Stimulated activated CD4-positive, alpha-beta T cell treated with anti-CD3 and anti-CD28 coated beads, Interleukin-12 subunit alpha, Interleukin-12 subunit beta, amount 100 ng/mL, for 48 hours (primary cell): ENCODE results near the gene MCTP2.

Experiments used
- DNase-seq, 3 donors: peaks; one replicate each; pipeline ENCODE4 v3.0.0-alpha.2; 2020; ENCODE audit warnings: low read depth in 2 of 3, low spot score in 1 of 3

Gene MCTP2

DNA sequence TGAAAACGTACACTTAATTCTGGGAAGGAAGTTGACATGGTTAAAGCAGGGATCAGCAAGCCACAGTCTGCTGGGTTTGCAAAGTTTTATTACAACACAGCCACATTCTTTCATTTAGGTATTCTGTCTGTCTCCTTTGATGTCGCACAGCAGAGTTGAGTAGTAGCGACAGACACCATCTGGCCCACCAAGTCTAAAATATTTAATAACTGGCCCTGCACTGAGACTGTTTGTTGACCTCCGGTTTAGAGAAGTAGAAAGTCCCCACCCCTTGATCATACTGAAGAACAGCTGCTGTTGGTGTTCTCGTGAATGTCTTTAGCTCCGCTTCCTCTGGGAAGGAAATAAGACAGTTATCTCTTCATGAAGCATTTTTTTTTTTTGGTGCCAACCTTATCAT, 66.2 kb downstream of the MCTP2 start:
- DNase-seq, result no peak

GRCh38 chr15:94298364-94298763, 67.0 kb downstream of the MCTP2 start:
- DNase-seq, result no peak

GRCh38 chr15:94300612-94301011, 69.3 kb downstream of the MCTP2 start:
- no peak for DNase-seq

DNA sequence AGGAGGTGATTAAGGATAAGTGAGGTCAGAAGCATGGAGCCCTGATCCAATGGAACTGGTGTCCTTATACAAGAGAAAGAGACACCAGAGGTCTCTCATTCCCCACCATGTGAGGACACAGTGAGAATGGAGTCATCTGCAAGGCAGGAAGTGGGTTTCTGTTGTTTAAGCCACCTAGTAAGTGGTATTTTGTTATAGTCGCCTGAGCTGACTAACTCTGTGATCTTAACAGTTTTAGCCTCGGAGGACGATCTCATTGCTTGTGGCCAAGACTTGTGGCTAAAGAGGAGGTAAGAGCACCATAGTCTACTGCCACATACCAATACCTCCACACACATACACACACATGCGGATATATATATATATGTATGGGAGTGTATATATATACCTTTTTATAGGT, 73.8 kb downstream of the MCTP2 start:
- peak; percentile 11 to 26 (median 18) for DNase-seq

- no peak for DNase-seq
Observed at GRCh38 chr15:94306700-94307650, 75.6 kb downstream of the MCTP2 start.

DNA sequence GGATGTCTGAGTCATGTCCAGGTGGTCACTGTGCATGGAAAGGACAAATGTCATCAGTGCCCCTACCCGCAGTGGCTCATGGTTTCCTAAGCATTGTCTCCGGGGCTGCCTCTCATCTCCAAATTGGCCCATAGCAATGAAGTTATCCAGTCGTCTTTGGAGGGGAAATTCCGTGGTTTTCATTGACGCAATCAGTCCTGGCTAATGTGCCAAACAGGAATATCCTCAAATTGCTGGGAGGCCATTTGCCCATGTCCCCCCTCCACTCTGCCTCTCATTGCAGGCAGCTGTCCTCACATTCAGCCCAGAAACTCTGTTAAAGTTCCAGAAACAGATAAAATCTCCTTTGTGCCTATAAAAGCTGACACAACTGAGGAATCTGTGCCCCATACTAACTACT, 81.6 kb downstream of the MCTP2 start:
- no peak for DNase-seq

GRCh38 chr15:94314639-94315038, 83.3 kb downstream of the MCTP2 start:
- no peak for DNase-seq

GRCh38 chr15:94317211-94317610, 85.8 kb downstream of the MCTP2 start:
- DNase-seq, result no peak

GRCh38 chr15:94322141-94322540, 90.8 kb downstream of the MCTP2 start:
- no peak for DNase-seq

GRCh38 chr15:94323076-94323475, 91.7 kb downstream of the MCTP2 start:
- no peak for DNase-seq

- DNase-seq, result peak; percentile 17 to 47 (median 42)
Observed at GRCh38 chr15:94324117-94324826, 92.9 kb downstream of the MCTP2 start.

- no peak for DNase-seq
Observed at GRCh38 chr15:94324835-94325767, 93.7 kb downstream of the MCTP2 start.

- no peak for DNase-seq
Observed at GRCh38 chr15:94327356-94327936, 96.1 kb downstream of the MCTP2 start.

DNA sequence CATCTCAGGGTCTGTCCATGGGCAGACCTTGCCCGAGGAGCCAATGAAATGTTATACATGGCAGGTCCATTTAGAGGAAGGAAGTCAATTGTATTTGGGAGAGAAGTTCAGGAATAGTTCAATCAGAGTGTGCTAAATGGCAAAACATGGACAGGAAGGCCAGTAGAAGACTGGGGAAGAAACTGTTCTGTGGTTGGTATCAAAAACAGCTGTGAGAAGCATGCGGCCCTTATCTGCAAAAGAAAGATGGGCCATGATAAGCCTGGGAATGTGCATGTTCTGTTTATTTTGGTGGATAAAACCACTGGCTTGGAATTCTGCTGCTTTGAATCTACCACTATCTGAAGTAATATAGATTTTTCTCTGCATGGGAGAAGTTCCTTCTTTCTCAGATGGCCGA, 100.4 kb downstream of the MCTP2 start:
- no peak for DNase-seq

GRCh38 chr15:94335616-94336015, 104.3 kb downstream of the MCTP2 start:
- DNase-seq, result no peak

DNA sequence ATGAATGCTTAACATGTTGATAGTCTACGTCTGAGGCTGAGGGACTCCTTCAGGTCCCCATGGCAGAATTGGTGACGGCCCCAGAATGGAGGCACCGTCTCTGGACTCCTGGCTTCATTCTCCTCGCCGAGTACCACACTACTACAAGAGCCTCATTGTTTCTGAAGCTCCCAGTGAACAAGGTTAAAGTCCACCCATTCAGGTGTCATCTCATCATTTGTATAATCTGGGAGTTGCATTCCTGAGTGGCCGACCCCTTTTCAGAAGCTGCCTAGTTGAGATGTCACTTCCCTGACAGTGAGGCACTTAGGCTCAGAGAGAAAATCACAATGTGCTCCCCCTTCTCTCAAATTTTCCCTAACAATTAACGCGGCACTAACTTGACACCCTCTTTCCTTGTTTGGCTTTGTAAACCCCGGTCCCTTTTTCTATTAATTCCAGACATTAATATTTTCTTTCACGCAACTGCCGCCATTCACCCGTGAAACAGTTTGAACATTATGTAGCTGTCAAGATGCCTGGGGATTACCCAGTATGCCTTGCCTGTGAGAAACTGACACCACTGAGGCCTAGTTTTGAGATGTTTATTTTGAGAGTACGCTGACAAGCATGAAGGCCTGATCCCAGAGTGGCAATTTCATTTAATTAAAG, 105.6 kb downstream of the MCTP2 start:
- no peak for DNase-seq

GRCh38 chr15:94338243-94338846, 107.0 kb downstream of the MCTP2 start:
- no peak for DNase-seq

GRCh38 chr15:94346282-94346681, 114.9 kb downstream of the MCTP2 start:
- DNase-seq, result no peak

DNA sequence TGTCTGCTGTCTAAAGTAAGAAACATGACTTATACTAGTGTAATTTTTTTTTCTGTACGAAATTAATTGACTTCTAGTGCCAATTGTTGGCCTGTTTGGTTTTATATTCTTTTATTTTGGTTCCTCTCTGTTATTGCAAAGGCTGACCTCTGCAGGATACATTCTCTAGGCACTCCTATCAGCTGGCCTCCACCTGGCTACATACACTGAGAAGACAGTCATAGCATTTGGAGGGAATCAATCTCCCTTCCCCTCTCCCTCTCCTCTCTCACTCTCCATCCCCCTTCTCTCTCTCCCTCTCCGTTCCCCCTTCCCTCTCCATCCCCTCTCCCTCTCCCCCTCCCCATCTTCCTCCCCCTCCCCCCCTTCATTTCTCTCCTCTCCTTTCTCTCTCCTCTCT, 116.7 kb downstream of the MCTP2 start:
- no peak for DNase-seq

DNA sequence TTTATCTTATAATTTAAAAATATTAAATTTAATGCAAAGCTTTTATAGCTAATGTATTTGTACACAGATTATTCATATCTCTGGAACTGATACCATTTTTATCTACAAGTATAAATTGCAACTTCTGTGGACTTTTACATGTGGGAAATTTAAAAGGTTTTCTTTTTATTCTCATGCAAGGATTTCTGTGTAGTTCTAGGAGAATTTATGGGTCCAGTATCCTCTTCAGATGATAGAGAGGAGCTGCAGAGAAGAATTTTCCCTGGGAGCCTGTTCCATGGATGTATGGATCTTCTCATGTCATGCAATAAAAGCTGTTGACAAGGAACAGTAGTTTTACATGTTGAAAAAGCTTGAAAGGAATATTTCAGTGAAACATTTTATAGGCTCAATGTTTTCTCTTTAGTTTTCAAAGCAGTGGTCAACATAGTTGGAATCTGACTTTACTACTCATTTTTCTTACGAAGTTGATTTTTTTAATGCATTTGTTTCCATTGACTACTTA, 119.7 kb downstream of the MCTP2 start:
- DNase-seq, result no peak
